ENCODE measurements around the gene MSANTD2. TPM values are rescaled to one million over a fixed set of nuclear protein-coding genes. Genes with fewer than 3 reads are reported as not detected.

MSANTD2 gene
- total and polyA plus RNA-seq, 2 experiments from 2014 or later, result 18.7 to 34.4 TPM

DNA sequence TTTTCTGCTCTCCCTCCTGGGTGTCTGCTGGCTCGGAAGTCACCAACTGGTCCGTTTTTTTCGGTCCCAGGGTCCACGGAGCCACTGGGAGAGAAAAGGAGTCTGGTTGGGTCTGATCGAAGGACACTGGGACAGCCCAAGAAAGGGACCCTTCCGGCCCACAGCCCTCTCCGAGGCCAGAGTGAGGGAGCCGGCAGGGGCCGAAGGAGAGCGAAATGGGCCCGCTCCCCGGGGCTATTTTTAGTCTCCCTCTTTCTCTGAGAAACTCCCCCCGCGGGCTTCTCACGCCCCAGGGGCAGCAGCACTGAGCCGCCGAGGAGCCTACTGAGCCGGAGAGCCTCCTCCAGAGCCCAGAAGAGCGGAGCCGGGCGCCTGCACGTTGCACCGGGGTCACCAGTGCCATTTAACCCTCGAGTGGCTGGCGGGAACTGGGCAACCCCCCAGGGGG lies 40.0 kb downstream of the MSANTD2 start:
- Histone ChIP-seq H3K27me3 (ENCODE audit: insufficient read depth) (peaks cover 78% of the 10 kb centered on the region), H3K4me1 (ENCODE audit: insufficient read depth) (peaks cover 58% of the 10 kb centered on the region), H3K4me3 (peak overlapping the region; percentile 74), H3K4me2 (peak overlapping the region; percentile 96), H3K9me2 (ENCODE audit: insufficient read depth) (no peaks in the 10 kb centered on the region), H3K27ac (ENCODE audit: low read depth) (no peak overlapping the region), H2AFZ (no peak overlapping the region), H3F3A (replicated peaks; ENCODE audit: low read depth) (peaks cover 6% of the 10 kb centered on the region; the same call in 1 of the 2 replicates), H3K79me2 (replicated peaks; ENCODE audit: insufficient read depth) (no peaks in the 10 kb centered on the region), H3K36me3 (ENCODE audit: insufficient read depth) (peaks cover 5% of the 10 kb centered on the region; the same call in 1 of the 2 replicates), H4K20me1 (replicated peaks; ENCODE audit: insufficient read depth) (peaks cover 23% of the 10 kb centered on the region)
- Mint-ChIP-seq H3K4me1 (peaks cover 53% of the 10 kb centered on the region), H3K36me3 (ENCODE audit: low read depth) (peaks cover 3% of the 10 kb centered on the region; the same call in 2 of the 3 replicates), H3K27ac (no peak overlapping the region), H3K9me3 (no peaks in the 10 kb centered on the region; the same call in 1 of the 3 replicates), H3K27me3 (ENCODE audit: insufficient read depth, low read depth, poor library complexity) (peaks cover 77% of the 10 kb centered on the region), H3K4me3 (peak overlapping the region; percentile 65)
- ATAC-seq (peak; percentile 0; the same call in 1 of the 3 replicates), DNase-seq (ENCODE audit: low spot score) (no peak)
- peak; percentile 82 for TF ChIP-seq EZH2 (IDR thresholded peaks at IDR 0.05; ENCODE audit: low read depth, unreplicated experiment)
- no peak for TF ChIP-seq POLR2AphosphoS5 (IDR thresholded peaks at IDR 0.05; ENCODE audit: low read depth)

DNA sequence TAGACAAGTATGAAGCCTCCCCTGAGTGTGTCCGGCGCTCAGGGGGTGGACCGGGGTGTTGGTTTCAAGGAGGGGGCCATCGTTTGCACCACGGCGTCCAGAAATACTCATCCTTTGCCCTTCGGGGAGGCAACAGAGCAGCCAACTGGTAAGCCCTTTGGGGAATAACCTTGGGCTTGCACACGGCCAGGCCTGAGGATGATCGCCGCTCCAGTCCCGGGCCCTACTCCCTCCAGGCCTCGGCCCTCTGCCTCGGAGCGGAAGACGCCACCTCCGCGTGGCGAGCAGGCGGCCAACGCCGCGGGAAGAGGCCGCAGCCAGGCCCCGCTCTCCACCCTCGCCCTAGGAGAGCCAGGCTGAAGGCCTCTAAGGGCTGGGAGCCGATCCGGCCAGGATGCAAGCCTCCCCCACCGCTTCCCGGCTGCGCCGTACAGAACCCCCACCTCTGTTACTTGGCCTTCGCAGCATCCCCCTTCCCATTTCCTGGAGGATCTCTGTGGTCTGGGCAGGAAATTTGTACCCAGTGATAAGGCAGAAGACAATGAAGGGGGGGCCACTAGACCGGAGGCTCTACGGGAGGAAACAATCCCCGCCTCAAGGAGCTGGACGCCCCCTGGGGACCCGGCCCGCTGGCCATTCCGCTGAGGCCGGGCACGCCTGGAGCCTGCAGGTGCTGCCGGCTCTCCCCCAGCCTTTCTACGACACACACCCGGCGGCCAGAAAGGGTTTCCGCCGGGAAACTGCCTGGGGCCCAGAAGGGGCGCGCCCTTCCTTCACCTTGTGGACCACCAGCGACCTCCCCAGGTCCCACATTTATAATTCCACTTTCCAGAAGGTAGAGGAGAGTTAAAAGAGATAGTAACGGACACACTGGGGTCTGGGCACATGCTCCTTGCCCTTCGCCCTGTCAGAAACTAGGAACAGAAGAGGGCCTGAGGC lies 40.7 kb downstream of the MSANTD2 start:
- peaks cover 85% of the 10 kb centered on the region for H3K27me3 ChIP-seq (ENCODE audit: insufficient read depth)
- H3K36me3 Mint-ChIP-seq (ENCODE audit: low read depth), result no peaks in the 10 kb centered on the region; the same call in 2 of the 3 replicates
- peaks cover 53% of the 10 kb centered on the region for H3K4me1 Mint-ChIP-seq
- ATAC-seq (peak; percentile 5), DNase-seq (ENCODE audit: low spot score) (peak; percentile 59)
- H3K27ac ChIP-seq (ENCODE audit: low read depth), result no peak overlapping the region
- no peaks in the 10 kb centered on the region; the same call in 1 of the 3 replicates for H3K9me3 Mint-ChIP-seq
- H3K27me3 Mint-ChIP-seq (ENCODE audit: insufficient read depth, low read depth, poor library complexity), result peaks cover 83% of the 10 kb centered on the region
- H3K9me2 ChIP-seq (ENCODE audit: insufficient read depth), result no peaks in the 10 kb centered on the region
- no peaks in the 10 kb centered on the region for H3K79me2 ChIP-seq (replicated peaks; ENCODE audit: insufficient read depth)
- no peak overlapping the region for H3K27ac Mint-ChIP-seq
- H3F3A ChIP-seq (replicated peaks; ENCODE audit: low read depth), result peaks cover 4% of the 10 kb centered on the region; the same call in 1 of the 2 replicates
- H3K4me1 ChIP-seq (ENCODE audit: insufficient read depth), result peaks cover 58% of the 10 kb centered on the region
- H2AFZ ChIP-seq, result peak overlapping the region; percentile 88; the same call in 1 of the 2 replicates
- H3K4me3 ChIP-seq, result peak overlapping the region; percentile 74
- peak overlapping the region; percentile 71 for H3K4me3 Mint-ChIP-seq
- peak overlapping the region; percentile 96 for H3K4me2 ChIP-seq
- peaks cover 22% of the 10 kb centered on the region for H4K20me1 ChIP-seq (replicated peaks; ENCODE audit: insufficient read depth)
- no peak for TF ChIP-seq ZNF114 (CRISPR knock-in tag; IDR thresholded peaks at IDR 0.05)
- TF ChIP-seq EZH2phosphoT487 (IDR thresholded peaks at IDR 0.05; ENCODE audit: unreplicated experiment), result peak; percentile 45
- no peak for TF ChIP-seq ZNF331 (CRISPR knock-in tag; IDR thresholded peaks at IDR 0.05; ENCODE audit: low read depth)
- TF ChIP-seq, protein P1, sequence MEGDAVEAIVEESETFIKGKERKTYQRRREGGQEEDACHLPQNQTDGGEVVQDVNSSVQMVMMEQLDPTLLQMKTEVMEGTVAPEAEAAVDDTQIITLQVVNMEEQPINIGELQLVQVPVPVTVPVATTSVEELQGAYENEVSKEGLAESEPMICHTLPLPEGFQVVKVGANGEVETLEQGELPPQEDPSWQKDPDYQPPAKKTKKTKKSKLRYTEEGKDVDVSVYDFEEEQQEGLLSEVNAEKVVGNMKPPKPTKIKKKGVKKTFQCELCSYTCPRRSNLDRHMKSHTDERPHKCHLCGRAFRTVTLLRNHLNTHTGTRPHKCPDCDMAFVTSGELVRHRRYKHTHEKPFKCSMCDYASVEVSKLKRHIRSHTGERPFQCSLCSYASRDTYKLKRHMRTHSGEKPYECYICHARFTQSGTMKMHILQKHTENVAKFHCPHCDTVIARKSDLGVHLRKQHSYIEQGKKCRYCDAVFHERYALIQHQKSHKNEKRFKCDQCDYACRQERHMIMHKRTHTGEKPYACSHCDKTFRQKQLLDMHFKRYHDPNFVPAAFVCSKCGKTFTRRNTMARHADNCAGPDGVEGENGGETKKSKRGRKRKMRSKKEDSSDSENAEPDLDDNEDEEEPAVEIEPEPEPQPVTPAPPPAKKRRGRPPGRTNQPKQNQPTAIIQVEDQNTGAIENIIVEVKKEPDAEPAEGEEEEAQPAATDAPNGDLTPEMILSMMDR (conservative IDR thresholded peaks at IDR 0.05; ENCODE audit: low read depth in 2 of 2), result peak in 1 of 2 experiments; percentile 0; a peak in 1 of 4 replicates
- TF ChIP-seq, protein P2, sequence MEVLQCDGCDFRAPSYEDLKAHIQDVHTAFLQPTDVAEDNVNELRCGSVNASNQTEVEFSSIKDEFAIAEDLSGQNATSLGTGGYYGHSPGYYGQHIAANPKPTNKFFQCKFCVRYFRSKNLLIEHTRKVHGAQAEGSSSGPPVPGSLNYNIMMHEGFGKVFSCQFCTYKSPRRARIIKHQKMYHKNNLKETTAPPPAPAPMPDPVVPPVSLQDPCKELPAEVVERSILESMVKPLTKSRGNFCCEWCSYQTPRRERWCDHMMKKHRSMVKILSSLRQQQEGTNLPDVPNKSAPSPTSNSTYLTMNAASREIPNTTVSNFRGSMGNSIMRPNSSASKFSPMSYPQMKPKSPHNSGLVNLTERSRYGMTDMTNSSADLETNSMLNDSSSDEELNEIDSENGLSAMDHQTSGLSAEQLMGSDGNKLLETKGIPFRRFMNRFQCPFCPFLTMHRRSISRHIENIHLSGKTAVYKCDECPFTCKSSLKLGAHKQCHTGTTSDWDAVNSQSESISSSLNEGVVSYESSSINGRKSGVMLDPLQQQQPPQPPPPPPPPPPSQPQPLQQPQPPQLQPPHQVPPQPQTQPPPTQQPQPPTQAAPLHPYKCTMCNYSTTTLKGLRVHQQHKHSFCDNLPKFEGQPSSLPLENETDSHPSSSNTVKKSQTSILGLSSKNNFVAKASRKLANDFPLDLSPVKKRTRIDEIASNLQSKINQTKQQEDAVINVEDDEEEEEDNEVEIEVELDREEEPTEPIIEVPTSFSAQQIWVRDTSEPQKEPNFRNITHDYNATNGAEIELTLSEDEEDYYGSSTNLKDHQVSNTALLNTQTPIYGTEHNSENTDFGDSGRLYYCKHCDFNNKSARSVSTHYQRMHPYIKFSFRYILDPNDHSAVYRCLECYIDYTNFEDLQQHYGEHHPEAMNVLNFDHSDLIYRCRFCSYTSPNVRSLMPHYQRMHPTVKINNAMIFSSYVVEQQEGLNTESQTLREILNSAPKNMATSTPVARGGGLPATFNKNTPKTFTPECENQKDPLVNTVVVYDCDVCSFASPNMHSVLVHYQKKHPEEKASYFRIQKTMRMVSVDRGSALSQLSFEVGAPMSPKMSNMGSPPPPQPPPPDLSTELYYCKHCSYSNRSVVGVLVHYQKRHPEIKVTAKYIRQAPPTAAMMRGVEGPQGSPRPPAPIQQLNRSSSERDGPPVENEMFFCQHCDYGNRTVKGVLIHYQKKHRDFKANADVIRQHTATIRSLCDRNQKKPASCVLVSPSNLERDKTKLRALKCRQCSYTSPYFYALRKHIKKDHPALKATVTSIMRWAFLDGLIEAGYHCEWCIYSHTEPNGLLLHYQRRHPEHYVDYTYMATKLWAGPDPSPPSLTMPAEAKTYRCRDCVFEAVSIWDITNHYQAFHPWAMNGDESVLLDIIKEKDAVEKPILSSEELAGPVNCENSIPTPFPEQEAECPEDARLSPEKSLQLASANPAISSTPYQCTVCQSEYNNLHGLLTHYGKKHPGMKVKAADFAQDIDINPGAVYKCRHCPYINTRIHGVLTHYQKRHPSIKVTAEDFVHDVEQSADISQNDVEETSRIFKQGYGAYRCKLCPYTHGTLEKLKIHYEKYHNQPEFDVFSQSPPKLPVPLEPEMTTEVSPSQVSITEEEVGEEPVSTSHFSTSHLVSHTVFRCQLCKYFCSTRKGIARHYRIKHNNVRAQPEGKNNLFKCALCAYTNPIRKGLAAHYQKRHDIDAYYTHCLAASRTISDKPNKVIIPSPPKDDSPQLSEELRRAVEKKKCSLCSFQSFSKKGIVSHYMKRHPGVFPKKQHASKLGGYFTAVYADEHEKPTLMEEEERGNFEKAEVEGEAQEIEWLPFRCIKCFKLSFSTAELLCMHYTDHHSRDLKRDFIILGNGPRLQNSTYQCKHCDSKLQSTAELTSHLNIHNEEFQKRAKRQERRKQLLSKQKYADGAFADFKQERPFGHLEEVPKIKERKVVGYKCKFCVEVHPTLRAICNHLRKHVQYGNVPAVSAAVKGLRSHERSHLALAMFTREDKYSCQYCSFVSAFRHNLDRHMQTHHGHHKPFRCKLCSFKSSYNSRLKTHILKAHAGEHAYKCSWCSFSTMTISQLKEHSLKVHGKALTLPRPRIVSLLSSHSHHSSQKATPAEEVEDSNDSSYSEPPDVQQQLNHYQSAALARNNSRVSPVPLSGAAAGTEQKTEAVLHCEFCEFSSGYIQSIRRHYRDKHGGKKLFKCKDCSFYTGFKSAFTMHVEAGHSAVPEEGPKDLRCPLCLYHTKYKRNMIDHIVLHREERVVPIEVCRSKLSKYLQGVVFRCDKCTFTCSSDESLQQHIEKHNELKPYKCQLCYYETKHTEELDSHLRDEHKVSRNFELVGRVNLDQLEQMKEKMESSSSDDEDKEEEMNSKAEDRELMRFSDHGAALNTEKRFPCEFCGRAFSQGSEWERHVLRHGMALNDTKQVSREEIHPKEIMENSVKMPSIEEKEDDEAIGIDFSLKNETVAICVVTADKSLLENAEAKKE (CRISPR knock-in tag; IDR thresholded peaks at IDR 0.05), result no peak
- peak; percentile 44 for TF ChIP-seq EZH2 (IDR thresholded peaks at IDR 0.05; ENCODE audit: low read depth, unreplicated experiment)
- H3K36me3 ChIP-seq (ENCODE audit: insufficient read depth), result no peaks in the 10 kb centered on the region
